ENCODE measurements around the gene ERGIC1. TPM values are rescaled to one million over a fixed set of nuclear protein-coding genes. Genes with fewer than 3 reads are reported as not detected.

Gene ERGIC1
- total and polyA plus RNA-seq, 2 of the 8 experiments (the other 6 are each of a cell fraction or from before 2014, with no cell fraction given): 95.3 to 106 TPM

DNA sequence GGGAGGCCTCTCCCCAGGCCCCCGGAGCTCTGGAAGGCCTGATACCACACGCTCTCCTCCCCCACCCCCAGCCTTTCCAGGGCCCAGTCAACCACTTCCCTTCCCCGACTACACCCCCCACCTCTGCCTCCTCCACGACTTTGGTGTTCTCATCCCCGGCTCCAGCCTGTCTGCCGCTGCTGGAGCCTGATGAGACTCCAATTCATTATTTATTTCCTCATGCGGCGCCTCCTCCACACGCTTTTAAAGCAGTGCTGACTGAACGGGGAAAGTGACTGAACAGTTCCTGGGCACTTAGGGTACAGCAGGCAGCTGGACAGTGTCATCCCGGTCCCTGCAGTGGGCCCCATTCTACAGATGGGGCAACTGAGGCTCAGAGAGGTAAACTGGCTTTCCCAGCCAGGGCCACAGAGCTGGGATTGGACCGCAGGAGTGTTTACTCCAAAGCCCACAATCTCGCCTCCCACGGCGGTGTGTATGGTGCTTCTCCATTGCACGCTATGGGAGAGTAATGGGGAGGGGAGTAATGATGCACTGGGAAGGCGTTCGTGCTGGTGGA is 109.3 kb downstream of the ERGIC1 start:
- no peaks in the 10 kb centered on the region for H3K79me1 ChIP-seq (ENCODE audit: low read depth, low read length)
- no peak overlapping the region for H2BK120ac ChIP-seq (replicated peaks; ENCODE audit: low read depth, low read length)
- H3K23ac ChIP-seq (ENCODE audit: insufficient read length): no peak overlapping the region
- H4K8ac ChIP-seq (ENCODE audit: extremely low read depth, insufficient read depth, low read length): peak overlapping the region; percentile 41; the same call in 1 of the 2 replicates
- H3K56ac ChIP-seq (replicated peaks; ENCODE audit: insufficient read length, low read depth, low read length): no peak overlapping the region
- no peak overlapping the region for H2AFZ ChIP-seq (ENCODE audit: low read length)
- H3K9me3 ChIP-seq (ENCODE audit: insufficient read depth in 2 of 2, low read depth in 1 of 2, low read length in 1 of 2): no peaks in the 10 kb centered on the region
- H4K91ac ChIP-seq (replicated peaks; ENCODE audit: insufficient read length, low read length): no peak overlapping the region
- TF ChIP-seq SAP30 (IDR thresholded peaks at IDR 0.05; ENCODE audit: insufficient read depth, insufficient replicate concordance, low read length): no peak
- TF ChIP-seq ASH2L (IDR thresholded peaks at IDR 0.05; ENCODE audit: low read length): peak; percentile 6
- peak; percentile 79; the same call in 1 of the 2 replicates for TF ChIP-seq KDM1A (IDR thresholded peaks at IDR 0.05; ENCODE audit: borderline replicate concordance, low read length)
- no peak for TF ChIP-seq FOSL1 (IDR thresholded peaks at IDR 0.05; ENCODE audit: insufficient read depth, low read depth, low read length)
- TF ChIP-seq SP4 (IDR thresholded peaks at IDR 0.05; ENCODE audit: low read length): no peak
- TF ChIP-seq YY1 (IDR thresholded peaks at IDR 0.05; ENCODE audit: low read depth, low read length): no peak
- TF ChIP-seq GABPA (IDR thresholded peaks at IDR 0.05; ENCODE audit: borderline replicate concordance, insufficient read depth, low read length): no peak
- ChIA-PET CTCF (ENCODE audit: partially characterized antibody) (interaction anchor here (0.6 to 2.5 kb wide), 4 partner anchors 8 to 236 kb away, joined by 3 to 14 read pairs (median 4); no protein-coding TSS in a partner anchor), POLR2A (ENCODE audit: partially characterized antibody) (interaction anchor here (0.6 to 1.5 kb wide), 4 partner anchors 9 to 151 kb away, joined by 3 to 7 read pairs (median 4); partner anchors contain the start of gene RPL26L1)
- no peak overlapping the region for H3K27ac ChIP-seq (ENCODE audit: low read depth, low read length)
- no peak overlapping the region for H2BK20ac ChIP-seq (ENCODE audit: low read length)
- H3K27me3 ChIP-seq (replicated peaks in 1 of 4; ENCODE audit: control insufficient read depth in 3 of 4, extremely low read depth in 1 of 4, insufficient read depth in 3 of 4, low read length in 3 of 4): no peaks in the 10 kb centered on the region; a peak in 2 of 7 replicates
- no peak overlapping the region; the same call in 1 of the 2 replicates for H2BK12ac ChIP-seq (ENCODE audit: low read depth, low read length)
- 0 out of 2 replicates have a peak overlapping the region, but pooled peaks have one; percentile 37 for H2BK5ac ChIP-seq (ENCODE audit: low read depth, low read length)
- H3K4me3 ChIP-seq (ENCODE audit: extremely low read depth in 1 of 4, insufficient read depth in 2 of 4, low read depth in 3 of 4, low read length in 4 of 4): no peak overlapping the region
- 77% methylated on average over 14 of the region's 18 CpGs; no CpG with 5 or more reads in 1 of the 2 experiments for WGBS, 2 experiments (ENCODE audit: extremely low coverage in 1 of 2, insufficient coverage in 1 of 2, insufficient read length in 1 of 2, insufficient replicate concordance in 2 of 2, low coverage in 1 of 2, low lambda C conversion rate in 2 of 2, missing lambda C conversion rate in 1 of 2)
- H3K18ac ChIP-seq (ENCODE audit: extremely low read depth, low read length): no peak overlapping the region; the same call in 1 of the 2 replicates
- peaks cover 4 to 15% (median 9%) of the 10 kb centered on the region in 4 experiments; a peak in 5 of 7 replicates for H3K4me1 ChIP-seq (replicated peaks in 1 of 4; ENCODE audit: control insufficient read depth in 3 of 4, insufficient read depth in 4 of 4, low read length in 3 of 4)
- H3K23me2 ChIP-seq (ENCODE audit: low read depth, low read length): no peaks in the 10 kb centered on the region
- 0 out of 7 replicates have a peak overlapping the region, but pooled peaks of 1 of the 4 experiments have one; percentile 19 for H3K9ac ChIP-seq (replicated peaks in 1 of 4; ENCODE audit: extremely low read depth in 1 of 4, low read depth in 3 of 4, low read length in 3 of 4)
- H2AK5ac ChIP-seq (ENCODE audit: low read depth, low read length): no peak overlapping the region
- H3K36me3 ChIP-seq (ENCODE audit: control insufficient read depth in 2 of 4, insufficient read depth in 4 of 4, low read length in 3 of 4): peaks cover 4 to 13% (median 7%) of the 10 kb centered on the region in 4 experiments; a peak in 5 of 8 replicates
- no peak overlapping the region for H3K4ac ChIP-seq (replicated peaks; ENCODE audit: insufficient read length, low read depth, low read length)
- H4K5ac ChIP-seq (ENCODE audit: insufficient read length, low read depth, low read length): no peak overlapping the region
- FAIRE-seq (no peak), DNase-seq (ENCODE audit: low read depth in 1 of 2, low spot score in 2 of 2) (no peak)
- peaks cover 0 to 4% of the 10 kb centered on the region in 2 experiments for H4K20me1 ChIP-seq (replicated peaks in 1 of 2; ENCODE audit: control insufficient read depth in 1 of 2, insufficient read depth in 2 of 2, low read length in 2 of 2)
- H3K79me2 ChIP-seq (ENCODE audit: control insufficient read depth in 1 of 2, insufficient read depth in 2 of 2, low read length in 2 of 2): no peaks in the 10 kb centered on the region
- H2BK15ac ChIP-seq (ENCODE audit: low read length): no peak overlapping the region
- H3K14ac ChIP-seq (ENCODE audit: insufficient read length): no peak overlapping the region
- peak overlapping the region; percentile 26 to 47; a peak in 2 of 4 replicates for H3K4me2 ChIP-seq (ENCODE audit: insufficient read depth in 1 of 2, low read depth in 2 of 2, low read length in 2 of 2)
